SK-N-SH treated with all-trans-retinoic acid at 6 μM for 48 hours (cell line): Measurements from ENCODE around the gene KPNA6.

ENCODE experiments used
- BACH2 ChIP-seq: fragments of 250-450 bp; sonication (Bioruptor Pico); IDR thresholded peaks from 2 replicates; pipeline ENCODE4 v1.9.0; 2021; ENCODE audit warnings: mild to moderate bottlenecking, borderline replicate concordance
- CREB5 ChIP-seq: fragments of 250-450 bp; sonication (Bioruptor Pico); IDR thresholded peaks from 2 replicates; pipeline ENCODE4 v1.5.1; 2020; ENCODE audit warnings: low read depth, mild to moderate bottlenecking, moderate library complexity
- ESRRG ChIP-seq: fragments of 250-450 bp; sonication (Bioruptor Pico); IDR thresholded peaks from 2 replicates; pipeline ENCODE4 v1.6.1; 2021; ENCODE audit warnings: mild to moderate bottlenecking
- GLIS3 ChIP-seq: fragments of 250-450 bp; sonication (Bioruptor Pico); IDR thresholded peaks from 2 replicates; pipeline ENCODE4 v1.5.0; 2020; ENCODE audit warnings: mild to moderate bottlenecking, moderate library complexity
- ZC3H10 ChIP-seq: fragments of 250-450 bp; sonication (Bioruptor Pico); IDR thresholded peaks from 2 replicates; pipeline ENCODE4 v1.5.1; 2021; ENCODE audit warnings: mild to moderate bottlenecking, moderate library complexity
- ZFP30 ChIP-seq: fragments of 450-650 bp; formaldehyde crosslinking; IDR thresholded peaks from 2 replicates; pipeline ENCODE4 v1.5.0; 2022; ENCODE audit warnings: mild to moderate bottlenecking, moderate library complexity
- ZNF565 ChIP-seq: fragments of 450-650 bp; formaldehyde crosslinking; conservative IDR thresholded peaks from 2 replicates; pipeline ENCODE4 v1.5.0; 2020; ENCODE audit warnings: low read depth, mild to moderate bottlenecking, moderate library complexity
- TF ChIP-seq, protein P1 (sequence below): fragments of 250-450 bp; sonication (Bioruptor Pico); IDR thresholded peaks from 2 replicates; pipeline ENCODE4 v1.8.0; 2020; ENCODE audit warnings: mild to moderate bottlenecking, moderate library complexity, borderline replicate concordance
- TF ChIP-seq, protein P2 (sequence below): fragments of 250-450 bp; sonication (Bioruptor Pico); IDR thresholded peaks from 2 replicates; pipeline ENCODE4 v1.5.0; 2020; ENCODE audit warnings: mild to moderate bottlenecking, moderate library complexity

GRCh38 chr1:32195972-32196823, 88.3 kb downstream of the KPNA6 start:
- TF ChIP-seq CREB5 (CRISPR knock-in tag) (no peak), ESRRG (CRISPR knock-in tag) (no peak), BACH2 (CRISPR knock-in tag) (no peak), GLIS3 (CRISPR knock-in tag) (no peak), ZNF565 (CRISPR knock-in tag) (no peak), ZFP30 (CRISPR knock-in tag) (no peak), ZC3H10 (CRISPR knock-in tag) (no peak)
- TF ChIP-seq, protein P1, sequence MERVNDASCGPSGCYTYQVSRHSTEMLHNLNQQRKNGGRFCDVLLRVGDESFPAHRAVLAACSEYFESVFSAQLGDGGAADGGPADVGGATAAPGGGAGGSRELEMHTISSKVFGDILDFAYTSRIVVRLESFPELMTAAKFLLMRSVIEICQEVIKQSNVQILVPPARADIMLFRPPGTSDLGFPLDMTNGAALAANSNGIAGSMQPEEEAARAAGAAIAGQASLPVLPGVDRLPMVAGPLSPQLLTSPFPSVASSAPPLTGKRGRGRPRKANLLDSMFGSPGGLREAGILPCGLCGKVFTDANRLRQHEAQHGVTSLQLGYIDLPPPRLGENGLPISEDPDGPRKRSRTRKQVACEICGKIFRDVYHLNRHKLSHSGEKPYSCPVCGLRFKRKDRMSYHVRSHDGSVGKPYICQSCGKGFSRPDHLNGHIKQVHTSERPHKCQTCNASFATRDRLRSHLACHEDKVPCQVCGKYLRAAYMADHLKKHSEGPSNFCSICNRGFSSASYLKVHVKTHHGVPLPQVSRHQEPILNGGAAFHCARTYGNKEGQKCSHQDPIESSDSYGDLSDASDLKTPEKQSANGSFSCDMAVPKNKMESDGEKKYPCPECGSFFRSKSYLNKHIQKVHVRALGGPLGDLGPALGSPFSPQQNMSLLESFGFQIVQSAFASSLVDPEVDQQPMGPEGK (CRISPR knock-in tag), result no peak
- TF ChIP-seq, protein P2, sequence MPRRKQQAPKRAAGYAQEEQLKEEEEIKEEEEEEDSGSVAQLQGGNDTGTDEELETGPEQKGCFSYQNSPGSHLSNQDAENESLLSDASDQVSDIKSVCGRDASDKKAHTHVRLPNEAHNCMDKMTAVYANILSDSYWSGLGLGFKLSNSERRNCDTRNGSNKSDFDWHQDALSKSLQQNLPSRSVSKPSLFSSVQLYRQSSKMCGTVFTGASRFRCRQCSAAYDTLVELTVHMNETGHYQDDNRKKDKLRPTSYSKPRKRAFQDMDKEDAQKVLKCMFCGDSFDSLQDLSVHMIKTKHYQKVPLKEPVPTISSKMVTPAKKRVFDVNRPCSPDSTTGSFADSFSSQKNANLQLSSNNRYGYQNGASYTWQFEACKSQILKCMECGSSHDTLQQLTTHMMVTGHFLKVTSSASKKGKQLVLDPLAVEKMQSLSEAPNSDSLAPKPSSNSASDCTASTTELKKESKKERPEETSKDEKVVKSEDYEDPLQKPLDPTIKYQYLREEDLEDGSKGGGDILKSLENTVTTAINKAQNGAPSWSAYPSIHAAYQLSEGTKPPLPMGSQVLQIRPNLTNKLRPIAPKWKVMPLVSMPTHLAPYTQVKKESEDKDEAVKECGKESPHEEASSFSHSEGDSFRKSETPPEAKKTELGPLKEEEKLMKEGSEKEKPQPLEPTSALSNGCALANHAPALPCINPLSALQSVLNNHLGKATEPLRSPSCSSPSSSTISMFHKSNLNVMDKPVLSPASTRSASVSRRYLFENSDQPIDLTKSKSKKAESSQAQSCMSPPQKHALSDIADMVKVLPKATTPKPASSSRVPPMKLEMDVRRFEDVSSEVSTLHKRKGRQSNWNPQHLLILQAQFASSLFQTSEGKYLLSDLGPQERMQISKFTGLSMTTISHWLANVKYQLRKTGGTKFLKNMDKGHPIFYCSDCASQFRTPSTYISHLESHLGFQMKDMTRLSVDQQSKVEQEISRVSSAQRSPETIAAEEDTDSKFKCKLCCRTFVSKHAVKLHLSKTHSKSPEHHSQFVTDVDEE, result no peak
